OCI-LY1 (cell line): ENCODE data around the gene SMC6.

Experiments
- H2AFZ ChIP-seq: fragments of 200-600 bp; sonication (generic), shearing (Covaris generic); 2 replicates; pipeline ENCODE4 v1.6.0; 2014; ENCODE audit warnings: antibody characterized with exemption, mild to moderate bottlenecking, low read length
- H3F3A ChIP-seq: fragments of 200-600 bp; sonication (generic), shearing (Covaris generic); 2 replicates; pipeline ENCODE4 v1.6.0; 2014; ENCODE audit warnings: mild to moderate bottlenecking, antibody characterized with exemption, low read length, moderate library complexity; ENCODE audit not compliant: insufficient read depth
- H3K27ac ChIP-seq: fragments of 200-600 bp; sonication (generic); 2 replicates; pipeline ENCODE4 v1.5.1; 2014; ENCODE audit warnings: low read length, mixed run types, mild to moderate bottlenecking, low read depth; ENCODE audit not compliant: poor library complexity, severe bottlenecking
- H3K27me3 ChIP-seq: fragments of 200-600 bp; sonication (generic); 2 replicates; pipeline ENCODE4 v1.6.0; 2014; ENCODE audit warnings: antibody characterized with exemption, mild to moderate bottlenecking, low read length, moderate library complexity; ENCODE audit not compliant: insufficient read depth
- H3K36me3 ChIP-seq: fragments of 200-600 bp; sonication (generic); 2 replicates; pipeline ENCODE4 v1.6.1; 2014; ENCODE audit warnings: mild to moderate bottlenecking, antibody characterized with exemption, low read length, moderate library complexity, mixed read lengths; ENCODE audit not compliant: insufficient read depth
- H3K4me1 ChIP-seq: fragments of 200-600 bp; sonication (generic); 2 replicates; pipeline ENCODE4 v1.5.1; 2014; ENCODE audit warnings: mild to moderate bottlenecking, low read length, moderate library complexity; ENCODE audit not compliant: insufficient read depth, severe bottlenecking
- H3K4me2 ChIP-seq: fragments of 200-600 bp; sonication (generic), shearing (Covaris generic); 2 replicates; pipeline ENCODE4 v1.6.1; 2014; ENCODE audit warnings: low read length
- H3K4me3 ChIP-seq: fragments of 200-600 bp; sonication (generic); 2 replicates; pipeline ENCODE4 v1.5.1; 2014; ENCODE audit warnings: low read length, low read depth, mild to moderate bottlenecking, mixed read lengths; ENCODE audit not compliant: poor library complexity, severe bottlenecking
- H3K79me2 ChIP-seq: fragments of 200-600 bp; shearing (Covaris generic); 2 replicates; pipeline ENCODE4 v1.6.1; 2016; ENCODE audit warnings: mixed run types, low read length, mixed read lengths; ENCODE audit not compliant: insufficient read depth
- H3K9ac ChIP-seq: fragments of 200-600 bp; sonication (generic), shearing (Covaris generic); 2 replicates; pipeline ENCODE4 v1.6.1; 2014; ENCODE audit warnings: mild to moderate bottlenecking, low read length, mixed read lengths
- H3K9me2 ChIP-seq: fragments of 200-600 bp; sonication (generic), shearing (Covaris generic); 2 replicates; pipeline ENCODE4 v1.6.1; 2014; ENCODE audit warnings: low read depth, mild to moderate bottlenecking, low read length, mixed read lengths
- H3K9me3 ChIP-seq: fragments of 200-600 bp; shearing (Covaris generic); 2 replicates; pipeline ENCODE4 v1.6.1; 2014; ENCODE audit warnings: low read length, mixed read lengths
- H4K20me1 ChIP-seq: fragments of 200-600 bp; sonication (generic), shearing (Covaris generic); 2 replicates; pipeline ENCODE4 v1.6.0; 2016; ENCODE audit warnings: mild to moderate bottlenecking, low read length; ENCODE audit not compliant: insufficient read depth
- EZH2 ChIP-seq: fragments of 200-600 bp; sonication (generic), shearing (Covaris generic); IDR thresholded peaks from 2 replicates; pipeline ENCODE4 v1.8.0; 2017; ENCODE audit warnings: borderline replicate concordance, mixed run types, mild to moderate bottlenecking, antibody characterized with exemption, low read length, moderate library complexity, mixed read lengths
- TF ChIP-seq, protein P1 (sequence below): fragments of 200-600 bp; sonication (generic), shearing (Covaris generic); IDR thresholded peaks from 2 replicates; pipeline ENCODE4 v1.5.1; 2017; ENCODE audit warnings: mild to moderate bottlenecking, antibody characterized with exemption, low read length, moderate library complexity, mixed read lengths

Gene SMC6

DNA sequence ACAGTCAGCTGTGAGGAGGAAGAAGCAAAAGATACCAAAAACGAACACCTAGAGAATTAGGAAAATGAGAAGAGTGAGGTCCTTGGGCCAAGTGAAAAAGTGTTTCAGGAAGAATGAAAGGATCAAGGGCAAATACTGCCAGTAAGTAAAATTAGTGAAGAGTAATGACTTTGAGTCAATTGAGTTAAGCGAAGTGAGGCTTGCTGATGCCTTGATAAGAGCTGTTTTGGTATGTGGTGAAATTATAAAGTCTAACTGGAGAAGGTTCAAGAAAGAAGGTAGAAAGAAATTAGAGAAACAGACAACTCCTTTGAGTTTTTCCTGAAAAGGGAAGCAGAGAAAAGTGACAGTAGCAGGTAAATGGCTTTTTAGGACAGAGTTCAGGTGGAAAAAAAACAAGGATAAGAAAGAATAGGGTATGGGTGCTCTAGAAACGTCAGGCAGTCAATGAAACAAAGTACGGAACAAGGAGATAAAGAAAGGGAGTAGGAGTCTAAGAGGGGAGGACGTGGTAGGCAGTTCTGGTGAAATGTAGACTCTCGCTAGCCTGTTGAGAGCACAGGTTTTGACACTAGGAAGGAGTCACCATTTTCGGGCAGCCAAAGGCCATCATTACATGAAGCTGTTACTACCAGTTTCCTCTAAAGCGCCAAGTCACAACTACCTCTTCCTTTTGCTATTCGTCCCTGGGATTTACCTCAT, 42.9 kb downstream of the SMC6 start:
- no peak for TF ChIP-seq EZH2
- TF ChIP-seq, protein P1, sequence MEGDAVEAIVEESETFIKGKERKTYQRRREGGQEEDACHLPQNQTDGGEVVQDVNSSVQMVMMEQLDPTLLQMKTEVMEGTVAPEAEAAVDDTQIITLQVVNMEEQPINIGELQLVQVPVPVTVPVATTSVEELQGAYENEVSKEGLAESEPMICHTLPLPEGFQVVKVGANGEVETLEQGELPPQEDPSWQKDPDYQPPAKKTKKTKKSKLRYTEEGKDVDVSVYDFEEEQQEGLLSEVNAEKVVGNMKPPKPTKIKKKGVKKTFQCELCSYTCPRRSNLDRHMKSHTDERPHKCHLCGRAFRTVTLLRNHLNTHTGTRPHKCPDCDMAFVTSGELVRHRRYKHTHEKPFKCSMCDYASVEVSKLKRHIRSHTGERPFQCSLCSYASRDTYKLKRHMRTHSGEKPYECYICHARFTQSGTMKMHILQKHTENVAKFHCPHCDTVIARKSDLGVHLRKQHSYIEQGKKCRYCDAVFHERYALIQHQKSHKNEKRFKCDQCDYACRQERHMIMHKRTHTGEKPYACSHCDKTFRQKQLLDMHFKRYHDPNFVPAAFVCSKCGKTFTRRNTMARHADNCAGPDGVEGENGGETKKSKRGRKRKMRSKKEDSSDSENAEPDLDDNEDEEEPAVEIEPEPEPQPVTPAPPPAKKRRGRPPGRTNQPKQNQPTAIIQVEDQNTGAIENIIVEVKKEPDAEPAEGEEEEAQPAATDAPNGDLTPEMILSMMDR, result no peak
- no peak overlapping the region for H2AFZ ChIP-seq

DNA sequence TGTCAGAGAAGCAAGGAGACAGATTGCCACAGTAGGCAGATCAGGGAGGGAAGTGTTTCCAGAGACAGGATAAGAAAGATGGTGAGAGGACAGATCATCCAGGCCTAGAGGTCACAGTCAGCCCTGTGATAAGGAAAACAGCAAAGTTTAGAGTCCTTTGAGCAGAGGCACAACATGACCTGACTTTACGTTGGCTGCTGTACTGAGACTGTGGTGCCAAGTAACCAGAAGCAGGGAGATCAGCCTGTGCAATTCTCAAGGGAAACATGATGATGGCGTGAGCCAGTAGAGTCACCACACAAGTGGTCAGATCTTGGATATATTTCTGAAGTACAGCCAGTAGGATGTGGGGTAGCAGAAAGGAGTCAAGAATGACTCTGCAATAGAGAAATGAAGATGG, 43.7 kb downstream of the SMC6 start:
- Histone ChIP-seq H4K20me1 (no peaks in the 10 kb centered on the region), H3K9ac (no peak overlapping the region), H3K4me3 (no peak overlapping the region), H3K4me2 (no peak overlapping the region), H3K36me3 (peaks cover 79% of the 10 kb centered on the region), H3K27ac (no peak overlapping the region), H3K4me1 (no peaks in the 10 kb centered on the region), H3K27me3 (no peaks in the 10 kb centered on the region), H2AFZ (no peak overlapping the region), H3K9me3 (no peaks in the 10 kb centered on the region), H3F3A (no peaks in the 10 kb centered on the region), H3K9me2 (no peaks in the 10 kb centered on the region), H3K79me2 (no peaks in the 10 kb centered on the region)
- TF ChIP-seq, protein P1, result no peak
- TF ChIP-seq EZH2, result no peak

More for the DNA sequence above, 42.9 kb downstream of the SMC6 start:
- H3K4me2 ChIP-seq, result no peak overlapping the region
- H3K4me1 ChIP-seq, result no peaks in the 10 kb centered on the region
- H3K27me3 ChIP-seq, result no peaks in the 10 kb centered on the region
- H3K4me3 ChIP-seq, result no peak overlapping the region
- no peak overlapping the region for H3K27ac ChIP-seq
- H3K9me3 ChIP-seq, result no peaks in the 10 kb centered on the region
- no peaks in the 10 kb centered on the region for H3K79me2 ChIP-seq
- peaks cover 76% of the 10 kb centered on the region for H3K36me3 ChIP-seq
- H3F3A ChIP-seq, result no peaks in the 10 kb centered on the region
- H3K9ac ChIP-seq, result no peak overlapping the region
- no peaks in the 10 kb centered on the region for H4K20me1 ChIP-seq
- H3K9me2 ChIP-seq, result no peaks in the 10 kb centered on the region

DNA sequence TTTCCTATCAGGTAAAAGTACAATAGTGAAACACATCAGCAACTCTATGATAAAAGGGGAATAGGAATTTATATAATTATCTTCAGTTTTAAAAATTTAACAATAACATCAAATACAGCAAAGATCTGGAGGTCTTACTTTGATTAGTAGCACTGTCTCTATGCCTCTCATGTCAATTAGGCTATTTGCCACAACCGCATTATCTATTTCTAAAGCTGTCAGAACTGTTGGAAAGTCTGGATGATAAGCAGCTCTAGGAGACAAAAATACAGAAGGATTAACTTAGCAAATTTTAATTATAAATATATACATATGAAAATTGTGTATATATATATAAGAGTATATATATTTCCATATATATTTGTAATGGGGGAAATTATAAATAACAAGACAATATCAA, 45.1 kb downstream of the SMC6 start:
- no peaks in the 10 kb centered on the region for H4K20me1 ChIP-seq
- TF ChIP-seq EZH2, result no peak
- TF ChIP-seq, protein P1, result no peak

More for the DNA sequence above, 45.1 kb downstream of the SMC6 start:
- Histone ChIP-seq H3F3A (no peaks in the 10 kb centered on the region), H3K4me2 (no peak overlapping the region), H3K4me1 (no peaks in the 10 kb centered on the region), H3K9me2 (no peaks in the 10 kb centered on the region), H3K36me3 (peaks cover 74% of the 10 kb centered on the region), H3K9me3 (no peaks in the 10 kb centered on the region), H3K9ac (no peak overlapping the region), H3K27me3 (no peaks in the 10 kb centered on the region), H3K4me3 (no peak overlapping the region), H3K27ac (no peak overlapping the region), H3K79me2 (no peaks in the 10 kb centered on the region), H2AFZ (no peak overlapping the region)
